MM.1S (cell line): ENCODE data around the gene C9orf153.

Experiments used
- EZH2 ChIP-seq: fragments of 300-600 bp; sonication (generic); optimal IDR thresholded peaks from 2 replicates; pipeline ENCODE3; 2017; ENCODE audit warnings: low read depth, mild to moderate bottlenecking, antibody characterized with exemption, low read length, mixed read lengths
- TF ChIP-seq, protein P1 (sequence below): fragments of 300-600 bp; sonication (generic); IDR thresholded peaks from 2 replicates; pipeline ENCODE4 v1.5.1; 2016; ENCODE audit warnings: antibody characterized with exemption, low read length, mixed read lengths

DNA sequence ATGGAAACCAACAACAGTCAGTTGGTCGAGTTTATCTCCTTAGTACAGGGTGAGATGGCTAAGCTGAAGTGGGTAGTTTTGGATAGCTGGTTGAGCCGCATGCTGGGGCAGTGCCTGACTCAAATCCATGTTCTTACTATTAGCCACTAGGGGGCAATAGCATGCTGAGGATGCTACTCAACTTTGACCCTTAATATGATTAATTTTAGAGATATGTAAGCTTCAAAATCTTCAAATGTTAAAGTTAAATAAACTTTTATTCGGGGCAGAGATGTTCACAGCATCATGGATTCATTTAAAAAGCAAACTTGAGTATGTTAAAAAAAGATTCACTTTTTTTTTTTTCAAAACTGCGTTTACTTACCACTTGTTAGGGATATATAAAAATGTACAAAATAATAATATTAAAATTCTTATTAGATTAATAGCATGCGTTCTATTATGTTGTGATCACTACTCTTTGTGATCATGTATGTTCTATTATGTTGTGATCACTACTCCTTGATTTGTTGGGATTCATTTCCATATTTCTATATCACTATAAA lies 57.0 kb downstream of the C9orf153 start:
- no peak for TF ChIP-seq EZH2
- TF ChIP-seq, protein P1, sequence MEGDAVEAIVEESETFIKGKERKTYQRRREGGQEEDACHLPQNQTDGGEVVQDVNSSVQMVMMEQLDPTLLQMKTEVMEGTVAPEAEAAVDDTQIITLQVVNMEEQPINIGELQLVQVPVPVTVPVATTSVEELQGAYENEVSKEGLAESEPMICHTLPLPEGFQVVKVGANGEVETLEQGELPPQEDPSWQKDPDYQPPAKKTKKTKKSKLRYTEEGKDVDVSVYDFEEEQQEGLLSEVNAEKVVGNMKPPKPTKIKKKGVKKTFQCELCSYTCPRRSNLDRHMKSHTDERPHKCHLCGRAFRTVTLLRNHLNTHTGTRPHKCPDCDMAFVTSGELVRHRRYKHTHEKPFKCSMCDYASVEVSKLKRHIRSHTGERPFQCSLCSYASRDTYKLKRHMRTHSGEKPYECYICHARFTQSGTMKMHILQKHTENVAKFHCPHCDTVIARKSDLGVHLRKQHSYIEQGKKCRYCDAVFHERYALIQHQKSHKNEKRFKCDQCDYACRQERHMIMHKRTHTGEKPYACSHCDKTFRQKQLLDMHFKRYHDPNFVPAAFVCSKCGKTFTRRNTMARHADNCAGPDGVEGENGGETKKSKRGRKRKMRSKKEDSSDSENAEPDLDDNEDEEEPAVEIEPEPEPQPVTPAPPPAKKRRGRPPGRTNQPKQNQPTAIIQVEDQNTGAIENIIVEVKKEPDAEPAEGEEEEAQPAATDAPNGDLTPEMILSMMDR = peak; percentile 79
